K562 (cell line): ENCODE measurements around the gene CTCF. TPM values are rescaled to one million over a fixed set of nuclear protein-coding genes. Genes with fewer than 3 reads are reported as not detected.

Experiments used
- AFF4 ChIP-seq: sonication (generic); formaldehyde crosslinking; IDR thresholded peaks from 2 replicates; pipeline ENCODE4 v1.8.0; 2023; ENCODE audit warnings: mild to moderate bottlenecking, missing genetic modification reagents
- BHLHE40 ChIP-seq: IDR thresholded peaks from 2 replicates; pipeline ENCODE4 v1.6.1; 2011; ENCODE audit warnings: low read length, improper control_type of control experiment
- BRF2 ChIP-seq: IDR thresholded peaks from 3 replicates; pipeline ENCODE4 v1.6.1; 2011; ENCODE audit warnings: borderline replicate concordance, mild to moderate bottlenecking; ENCODE audit not compliant: insufficient read length, insufficient read depth
- CGGBP1 ChIP-seq: fragments of 250-450 bp; sonication (Bioruptor Pico); IDR thresholded peaks from 2 replicates; pipeline ENCODE4 v1.9.0; 2021; ENCODE audit warnings: mild to moderate bottlenecking
- CUX1 ChIP-seq: fragments of 200-800 bp; sonication (Bioruptor generic); IDR thresholded peaks from 2 replicates; pipeline ENCODE4 v1.6.1; 2016; ENCODE audit warnings: missing genetic modification characterization, missing compliant biosample characterization
- FOXJ2 ChIP-seq: fragments of 200-800 bp; sonication (Bioruptor generic); IDR thresholded peaks from 2 replicates; pipeline ENCODE4 v1.6.1; 2016; ENCODE audit warnings: missing genetic modification characterization, missing compliant biosample characterization
- MAFG ChIP-seq: fragments of 450-650 bp; conservative IDR thresholded peaks from 2 replicates; pipeline ENCODE4 v1.6.1; 2016; ENCODE audit warnings: missing genetic modification characterization, missing compliant biosample characterization
- MAZ ChIP-seq, 2 experiments: fragments of 450-650 bp in 1 of 2; sonication (generic) in 1 of 2; formaldehyde crosslinking; IDR thresholded peaks in 1 of 2; conservative IDR thresholded peaks in 1 of 2; 2 replicates each; pipeline versions ENCODE4 v1.4.0 to v1.5.0; 2020; ENCODE audit warnings: mild to moderate bottlenecking in 1 of 2, missing genetic modification reagents in 1 of 2
- MYNN ChIP-seq, 2 experiments: sonication (generic); formaldehyde crosslinking in 1 of 2; IDR thresholded peaks; 2 replicates each; pipeline versions ENCODE4 v1.5.0 to v1.6.1; 2016 to 2020; ENCODE audit warnings: antibody characterized with exemption in 1 of 2, missing genetic modification reagents in 1 of 2
- NELFE ChIP-seq: IDR thresholded peaks from 2 replicates; pipeline ENCODE4 v1.6.1; 2011; ENCODE audit warnings: mild to moderate bottlenecking; ENCODE audit not compliant: insufficient read depth, insufficient read length
- PCBP1 ChIP-seq: fragments of 200-400 bp; formaldehyde crosslinking; IDR thresholded peaks from 2 replicates; pipeline ENCODE4 v1.6.1; 2018; ENCODE audit warnings: mild to moderate bottlenecking, low read depth, low read length; ENCODE audit not compliant: poor library complexity, severe bottlenecking
- RBM17 ChIP-seq: fragments of 200-400 bp; formaldehyde crosslinking; IDR thresholded peaks from 2 replicates; pipeline ENCODE4 v1.6.1; 2017; ENCODE audit warnings: low read depth, mild to moderate bottlenecking, low read length, borderline replicate concordance
- RFX1 ChIP-seq: fragments of 450-650 bp; IDR thresholded peaks from 2 replicates; pipeline ENCODE4 v1.6.1; 2016; ENCODE audit warnings: mild to moderate bottlenecking, moderate library complexity
- SAFB2 ChIP-seq: fragments of 200-400 bp; formaldehyde crosslinking; IDR thresholded peaks from 2 replicates; pipeline ENCODE4 v1.6.1; 2018; ENCODE audit warnings: borderline replicate concordance, low read length, low read depth, moderate library complexity; ENCODE audit not compliant: severe bottlenecking
- SIN3B ChIP-seq: fragments of 450-650 bp; IDR thresholded peaks from 2 replicates; pipeline ENCODE4 v1.6.1; 2017; ENCODE audit warnings: low read depth, mild to moderate bottlenecking, moderate library complexity
- TCF7L2 ChIP-seq: fragments of 150-350 bp; IDR thresholded peaks from 2 replicates; pipeline ENCODE4 v1.6.1; 2016; ENCODE audit warnings: low read depth, mild to moderate bottlenecking, low read length, moderate library complexity
- TRIM28 ChIP-seq: fragments of 450-650 bp; IDR thresholded peaks from 2 replicates; pipeline ENCODE4 v1.6.1; 2017
- ZNF124 ChIP-seq: sonication (generic); formaldehyde crosslinking; IDR thresholded peaks from 2 replicates; pipeline ENCODE4 v1.8.1; 2022; ENCODE audit warnings: missing genetic modification reagents
- ZNF766 ChIP-seq: fragments of 200-800 bp; sonication (Bioruptor generic); conservative IDR thresholded peaks from 2 replicates; pipeline ENCODE4 v1.6.1; 2016; ENCODE audit warnings: missing genetic modification characterization, missing compliant biosample characterization
- polyA plus RNA-seq, 8 experiments: library from polyadenylated mRNA; depleted of rRNA in 4 of 8; stranded (reverse) in 5 of 8; unstranded in 3 of 8; fragments of >200 nt; fragmentation: Nextera tagmentation in 2 of 8; fragmentation: Illumina TruSeq in 1 of 8; extraction: Ambion mirVana in 2 of 8; extraction: Trizol in 1 of 8; gene quantifications; 2 replicates each; pipeline versions ENCODE4 v1.2.1 to v1.2.3, GENCODE V29; 2011 to 2014; ENCODE audit warnings: inconsistent platforms in 1 of 8, missing spikeins in 1 of 8
- total RNA-seq, 7 experiments: library from RNA; depleted of rRNA in 6 of 7; stranded (reverse); fragments of >200 nt in 6 of 7; fragmentation: Illumina TruSeq in 2 of 7; extraction: Trizol in 2 of 7; gene quantifications; 2 replicates each; pipeline versions ENCODE4 v1.2.1 to v1.2.3, GENCODE V29; 2011 to 2021; ENCODE audit warnings: low replicate concordance in 1 of 7

Gene CTCF
- total and polyA plus RNA-seq, 9 of the 15 experiments (the other 6 are each of a cell fraction or from before 2014, with no cell fraction given), result 7.8 to 49.2 (median 33.9) TPM

GRCh38 chr16:67562526-67562917 is at the start of gene CTCF (continued):
- no peak for TF ChIP-seq AFF4
- no peak for TF ChIP-seq TRIM28
- TF ChIP-seq ZNF124 (CRISPR knock-in tag), result no peak
- TF ChIP-seq NELFE, result no peak
- no peak for TF ChIP-seq BRF2
- TF ChIP-seq MAZ (CRISPR knock-in tag; conservative IDR thresholded peaks at IDR 0.05 in 1 of 2, IDR thresholded peaks at IDR 0.05 in 1 of 2), result peak in 1 of 2 experiments; percentile 74; a peak in 1 of 4 replicates
- TF ChIP-seq RBM17, result no peak
- TF ChIP-seq SIN3B, result peak; percentile 98
- no peak for TF ChIP-seq SAFB2
- TF ChIP-seq MYNN (IDR thresholded peaks at IDR 0.05), result no peak
- TF ChIP-seq MYNN (CRISPR knock-in tag; IDR thresholded peaks at IDR 0.05), result no peak
- no peak for TF ChIP-seq BHLHE40
- no peak for TF ChIP-seq PCBP1
- TF ChIP-seq FOXJ2 (tag), result no peak
- TF ChIP-seq CUX1, result no peak
- no peak for TF ChIP-seq CGGBP1 (CRISPR knock-in tag)
- no peak for TF ChIP-seq RFX1
- no peak for TF ChIP-seq TCF7L2
- no peak for TF ChIP-seq ZNF766 (CRISPR knock-in tag)
- no peak for TF ChIP-seq MAFG (tag)
